ENCODE results near the gene HOXA1.

The HOXA1 gene

DNA sequence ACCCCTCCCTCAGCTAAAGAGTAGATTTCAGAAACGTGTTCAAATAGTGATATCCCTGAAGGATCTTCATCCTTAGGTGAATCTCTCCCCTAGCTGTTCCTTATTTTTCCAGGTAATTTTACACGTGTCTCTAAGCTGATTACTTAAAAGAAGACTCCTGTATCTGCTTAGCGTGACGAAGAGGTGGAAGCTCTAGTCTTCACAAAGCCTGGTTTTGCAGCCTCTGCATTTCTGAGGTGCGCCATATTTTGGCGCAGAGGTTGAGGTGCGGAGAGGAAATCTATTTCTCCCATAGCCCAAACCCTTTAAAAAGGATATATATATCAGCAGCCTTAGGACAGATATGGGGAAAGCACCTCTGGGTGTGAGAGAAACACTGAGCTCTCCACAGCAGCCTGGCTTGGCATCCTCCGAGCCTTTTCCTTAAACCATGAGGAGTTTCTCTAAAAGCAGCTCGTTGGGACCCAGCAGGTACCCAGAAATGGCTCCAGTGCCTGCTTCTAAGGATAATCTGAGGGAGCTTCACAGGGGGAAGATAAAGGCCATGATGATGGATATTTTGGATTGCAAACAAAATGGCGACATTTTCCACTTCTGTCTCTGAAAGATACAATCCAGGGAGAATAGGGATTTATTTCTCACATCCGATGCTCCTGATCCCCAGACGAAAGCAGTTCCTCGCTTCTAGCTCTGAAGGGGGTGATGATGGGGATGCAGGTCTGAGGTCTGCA lies 9.7 kb upstream of the HOXA1 start:
- DNase-seq (ENCODE audit: low read depth): no peak

DNA sequence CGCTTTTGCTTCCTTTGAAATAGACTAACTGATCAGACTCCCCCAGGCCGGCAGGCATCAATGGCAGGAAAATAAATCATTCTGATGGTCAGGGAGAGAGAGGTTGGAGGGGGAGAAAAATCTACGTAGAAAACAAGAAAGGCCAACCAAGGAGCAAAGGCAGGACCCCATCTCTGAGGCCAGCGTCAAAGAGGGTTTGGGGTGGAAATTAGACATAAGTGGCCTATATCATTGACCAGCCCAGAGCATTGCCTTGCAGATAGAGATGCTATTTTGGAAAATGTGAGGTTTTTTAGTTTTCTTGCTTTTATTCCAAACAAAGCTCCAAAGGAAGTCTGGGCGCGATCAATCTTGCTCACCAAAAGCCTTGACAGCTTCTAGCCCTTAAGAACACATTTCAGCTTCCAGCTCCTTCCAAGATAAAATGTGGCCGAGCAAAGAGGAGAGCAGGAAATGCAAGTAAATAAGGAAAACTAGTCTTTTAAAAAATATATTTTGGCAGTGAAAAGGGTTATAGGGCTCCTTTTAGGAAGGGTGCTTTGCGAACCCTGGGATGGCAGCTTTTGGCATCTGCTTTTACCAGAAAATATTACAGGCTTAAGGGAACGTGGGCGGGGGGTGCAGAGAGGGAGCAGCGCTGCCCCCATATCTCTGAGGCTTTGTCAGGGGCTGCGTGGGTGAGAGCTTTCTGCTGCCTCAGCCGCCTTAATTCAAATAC lies 8.7 kb upstream of the HOXA1 start:
- DNase-seq (ENCODE audit: low read depth): no peak

DNA sequence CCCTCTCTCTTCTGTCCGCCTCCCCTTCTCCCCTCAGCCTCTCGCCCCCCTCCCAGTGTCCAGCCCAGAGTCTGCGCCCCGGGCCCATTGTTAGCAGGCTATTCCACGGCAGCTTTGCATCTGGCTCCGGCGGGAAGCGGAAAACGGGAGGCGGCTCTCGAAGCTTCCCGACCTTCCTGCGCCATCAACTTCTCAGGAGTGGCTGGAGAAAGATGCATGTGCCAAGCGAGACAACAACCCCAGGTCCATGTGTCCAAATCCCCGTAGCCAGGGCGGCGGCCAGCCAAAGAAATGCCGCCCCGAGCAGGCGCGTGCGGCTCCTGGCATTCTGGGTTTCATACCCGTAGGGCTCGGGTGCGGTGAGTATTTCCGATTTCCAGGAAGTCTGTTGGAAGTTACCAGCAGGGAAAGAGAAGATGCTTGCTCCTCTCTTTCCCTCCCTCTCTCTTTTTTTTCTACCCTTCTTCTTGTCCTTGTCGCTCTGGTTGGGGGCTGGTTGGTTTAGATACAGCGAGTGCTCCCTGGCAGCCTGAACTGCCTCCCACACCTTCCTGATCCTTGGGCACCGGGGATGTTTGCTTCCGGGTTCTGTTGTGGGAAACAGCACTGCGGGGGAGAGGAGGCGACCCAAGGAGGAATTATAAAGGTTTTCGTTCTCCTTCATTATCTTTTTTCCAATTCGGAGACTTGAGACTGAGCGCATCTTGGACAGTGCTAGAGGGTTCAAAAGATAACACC lies 7.9 kb upstream of the HOXA1 start:
- DNase-seq (ENCODE audit: low read depth): no peak

DNA sequence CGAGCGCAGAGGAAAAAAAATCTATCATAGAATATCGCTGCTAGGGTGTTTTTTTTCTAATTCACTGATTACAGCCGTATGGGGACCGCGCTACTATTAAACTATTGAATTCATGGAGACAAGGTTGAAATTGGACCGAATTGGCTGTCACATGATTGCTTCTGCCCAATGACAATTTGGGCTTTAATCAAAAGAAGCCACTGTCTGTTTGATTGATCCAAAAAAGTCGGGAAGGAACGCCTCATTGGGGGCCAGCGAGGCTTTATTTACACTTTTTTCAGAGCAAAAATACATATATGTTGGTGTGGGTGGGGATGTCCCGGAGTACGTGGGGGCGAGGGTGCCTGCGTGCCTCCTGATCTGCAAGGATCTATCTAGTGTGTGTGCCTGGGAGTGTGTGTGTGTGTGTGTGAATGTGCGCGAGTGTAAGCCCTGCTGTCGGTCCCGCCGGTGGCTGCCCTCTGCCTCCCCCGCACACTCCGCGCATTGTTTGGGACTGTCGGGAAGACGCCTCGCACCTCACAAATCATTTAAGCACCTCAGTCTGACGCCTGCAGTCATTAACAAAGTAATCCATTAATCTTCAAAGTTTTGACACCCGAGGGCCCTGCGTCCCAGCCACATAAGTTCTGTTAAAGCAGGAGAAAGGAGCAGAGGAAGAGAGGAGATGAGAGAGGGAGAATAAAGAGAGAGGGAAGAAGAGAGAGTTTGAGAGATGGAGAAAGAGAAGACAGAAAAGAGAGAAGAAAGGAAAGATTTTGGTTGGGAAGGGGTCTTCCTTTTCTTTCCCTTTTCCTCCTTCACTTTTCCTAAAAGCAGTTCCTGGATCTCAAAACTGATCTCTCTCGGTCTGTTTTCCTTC lies 7.0 kb upstream of the HOXA1 start, which contains the start of gene HOXA2:
HOXA2 (minus strand) TSS at position 103 of the 862 bp plus-strand sequence. CDS start 183 bp downstream, outside the sequence.
- no peak for DNase-seq (ENCODE audit: low read depth)

DNA sequence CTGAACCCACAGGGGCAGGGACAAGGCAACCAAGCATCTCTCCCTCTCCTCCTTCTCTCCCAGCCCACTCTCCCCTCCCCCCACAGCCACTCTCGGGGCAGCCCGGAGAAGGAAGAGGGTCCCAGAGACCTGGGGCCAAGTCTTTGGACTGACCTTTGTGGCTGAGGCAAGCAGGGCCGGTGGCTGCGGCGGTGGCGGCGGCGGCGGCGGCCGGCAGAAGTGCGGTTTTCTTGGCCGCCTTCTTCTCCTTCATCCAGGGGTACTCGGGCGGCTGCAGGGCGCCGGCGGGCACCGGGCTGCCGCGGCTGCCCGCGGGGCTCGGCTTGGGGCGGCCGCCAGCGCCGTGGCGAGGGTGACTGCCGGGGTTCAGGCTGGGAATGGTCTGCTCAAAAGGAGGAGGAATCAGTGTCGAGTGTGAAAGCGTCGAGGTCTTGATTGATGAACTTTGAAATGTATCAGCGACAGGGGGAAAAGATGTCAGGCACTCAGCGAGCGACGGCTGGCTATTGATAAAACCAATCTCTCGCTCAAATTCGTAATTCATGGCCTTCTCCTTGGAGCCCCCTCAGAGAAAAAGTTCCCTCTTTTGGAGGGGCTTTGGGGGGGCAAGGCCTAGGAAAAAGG lies 6.3 kb upstream of the HOXA1 start:
- DNase-seq (ENCODE audit: low read depth): no peak

DNA sequence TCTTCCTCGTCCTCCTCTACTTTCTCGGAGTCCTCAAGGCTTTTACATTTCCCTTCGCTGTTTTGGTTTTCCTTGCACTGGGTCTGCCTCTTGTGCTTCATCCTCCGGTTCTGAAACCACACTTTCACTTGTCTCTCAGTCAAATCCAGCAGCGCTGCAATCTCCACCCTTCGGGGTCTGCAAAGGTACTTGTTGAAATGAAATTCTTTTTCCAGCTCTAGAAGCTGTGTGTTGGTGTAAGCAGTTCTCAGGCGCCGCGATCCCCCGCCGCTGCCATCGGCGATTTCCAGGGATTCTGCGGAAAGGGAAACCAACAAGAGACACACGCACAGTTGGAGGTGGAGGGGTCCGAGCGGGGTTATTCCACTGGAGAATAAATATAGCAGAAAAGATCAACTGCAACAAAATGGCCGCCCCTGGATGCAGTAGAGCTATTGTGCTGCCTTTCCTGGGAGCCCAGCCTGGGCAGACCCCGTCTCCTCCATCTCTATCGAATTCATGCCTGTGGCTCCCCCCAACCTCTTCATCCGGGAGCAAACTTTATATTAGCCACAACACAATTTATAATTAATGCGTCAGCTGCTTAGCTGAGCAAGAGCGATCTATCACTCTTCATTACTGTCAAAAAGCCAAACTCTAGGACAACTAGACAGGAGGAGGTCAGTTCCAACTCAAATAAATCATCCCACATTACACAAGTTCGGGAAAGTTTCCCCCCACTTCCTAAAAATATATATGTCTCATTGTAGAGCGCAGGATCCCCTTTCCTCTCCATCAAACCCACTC lies 5.6 kb upstream of the HOXA1 start:
- no peak for DNase-seq (ENCODE audit: low read depth)

DNA sequence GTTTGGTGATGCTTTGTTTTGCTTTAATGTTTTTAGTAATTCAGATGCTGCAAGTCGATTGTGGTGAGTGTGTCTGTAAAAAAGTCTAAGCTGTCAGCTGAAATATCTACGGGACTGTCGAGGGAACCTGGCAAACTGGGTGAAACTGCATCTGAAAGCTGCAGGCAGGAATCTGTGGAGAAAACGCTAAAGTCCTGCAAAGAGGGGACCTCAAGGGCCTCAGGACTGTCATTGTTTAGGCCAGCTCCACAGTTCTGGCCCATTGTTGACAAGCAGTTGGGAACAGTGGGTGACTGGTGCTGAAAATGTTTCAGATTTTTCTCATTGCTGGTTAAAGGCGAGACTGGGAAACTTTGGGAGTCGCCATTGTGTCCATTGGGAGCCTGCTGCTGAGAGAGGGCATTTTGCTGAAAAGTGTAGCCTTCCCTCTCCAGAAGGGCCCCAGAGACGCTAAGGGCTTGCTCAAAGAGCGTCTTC lies 4.9 kb upstream of the HOXA1 start:
- no peak for DNase-seq (ENCODE audit: low read depth)

DNA sequence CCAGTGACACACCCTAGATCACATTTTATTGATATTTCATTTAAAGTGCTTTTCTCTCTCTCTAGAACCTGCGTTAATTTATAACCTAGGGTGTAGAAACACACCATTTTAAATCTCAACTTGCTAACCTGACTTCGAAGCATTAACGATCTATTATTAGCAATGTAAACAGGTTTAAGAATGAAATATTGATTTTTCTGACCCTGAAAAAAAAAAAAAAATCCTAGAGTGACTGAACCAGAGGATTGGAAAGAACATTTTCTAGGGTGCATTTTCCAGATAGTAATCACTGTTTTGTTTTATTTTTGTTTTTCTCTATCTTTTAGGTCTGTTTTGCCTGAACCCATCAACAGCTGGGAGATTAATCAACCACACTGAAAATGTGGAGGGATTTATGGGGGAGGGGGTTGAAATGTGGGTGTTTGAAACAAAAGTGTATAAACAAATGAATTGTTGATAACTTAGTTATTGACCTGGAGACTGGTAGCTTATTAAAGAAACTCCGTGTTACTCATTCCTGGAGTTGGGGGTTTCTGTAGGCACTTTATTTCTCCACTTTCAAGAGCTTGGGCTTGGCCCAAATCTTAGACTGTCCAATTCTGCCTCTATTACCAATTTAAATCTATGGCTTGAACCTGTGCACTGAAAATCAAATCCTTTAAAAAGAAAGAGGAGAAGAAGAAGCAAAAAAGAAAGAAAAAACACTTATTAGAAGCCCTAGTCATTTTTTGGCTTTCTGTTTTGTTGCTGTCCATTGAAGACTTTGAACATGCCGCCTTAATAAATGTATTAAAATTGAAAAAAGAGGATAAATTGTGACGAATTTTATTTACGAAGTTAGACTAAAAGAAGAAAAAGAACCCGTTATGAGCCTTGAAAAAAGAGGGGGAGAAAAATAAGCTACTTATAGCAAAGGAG lies 3.9 kb upstream of the HOXA1 start:
- DNase-seq (ENCODE audit: low read depth): no peak

DNA sequence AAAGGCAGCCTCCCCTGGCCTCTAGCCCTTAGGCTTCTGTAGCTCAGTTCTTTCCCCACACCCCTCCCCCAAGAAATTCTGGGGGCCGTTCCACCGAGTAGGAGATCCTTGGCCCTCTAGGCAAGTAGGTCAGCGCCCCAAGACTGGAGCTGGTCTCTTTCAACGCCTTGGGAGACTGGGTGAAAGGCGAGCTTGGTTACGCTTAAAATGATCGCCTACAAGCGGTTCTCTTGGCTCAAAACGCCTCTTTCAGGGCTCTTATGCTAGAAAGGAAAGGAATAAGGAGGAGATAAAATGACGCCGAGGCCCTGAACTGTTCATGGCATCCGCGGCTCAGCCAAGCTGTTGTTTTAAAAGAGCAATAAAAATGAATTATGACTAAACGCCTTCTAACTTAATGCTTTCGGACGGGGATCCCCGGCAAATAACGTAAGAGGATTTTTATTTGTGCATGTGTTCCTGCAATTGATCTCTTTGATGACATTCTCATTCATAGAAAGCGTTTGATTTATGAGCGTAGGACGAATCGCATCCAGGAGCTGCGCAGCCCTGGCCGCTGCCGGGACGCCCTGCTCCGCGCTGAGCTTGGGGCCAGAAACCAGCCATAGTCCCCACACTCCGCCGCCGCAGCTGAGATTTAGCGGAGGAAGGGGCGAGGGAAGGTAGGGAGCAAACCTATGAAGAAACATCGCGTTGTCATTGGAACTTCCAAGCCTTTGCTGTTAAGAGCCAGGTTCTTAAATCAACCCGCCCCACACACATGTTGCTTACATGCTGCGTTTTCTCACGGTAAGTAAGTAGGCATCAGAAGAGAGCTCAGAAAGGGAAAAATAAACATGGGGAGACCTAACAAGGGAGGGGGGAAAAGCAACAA lies 3.0 kb upstream of the HOXA1 start:
- no peak for DNase-seq (ENCODE audit: low read depth)

DNA sequence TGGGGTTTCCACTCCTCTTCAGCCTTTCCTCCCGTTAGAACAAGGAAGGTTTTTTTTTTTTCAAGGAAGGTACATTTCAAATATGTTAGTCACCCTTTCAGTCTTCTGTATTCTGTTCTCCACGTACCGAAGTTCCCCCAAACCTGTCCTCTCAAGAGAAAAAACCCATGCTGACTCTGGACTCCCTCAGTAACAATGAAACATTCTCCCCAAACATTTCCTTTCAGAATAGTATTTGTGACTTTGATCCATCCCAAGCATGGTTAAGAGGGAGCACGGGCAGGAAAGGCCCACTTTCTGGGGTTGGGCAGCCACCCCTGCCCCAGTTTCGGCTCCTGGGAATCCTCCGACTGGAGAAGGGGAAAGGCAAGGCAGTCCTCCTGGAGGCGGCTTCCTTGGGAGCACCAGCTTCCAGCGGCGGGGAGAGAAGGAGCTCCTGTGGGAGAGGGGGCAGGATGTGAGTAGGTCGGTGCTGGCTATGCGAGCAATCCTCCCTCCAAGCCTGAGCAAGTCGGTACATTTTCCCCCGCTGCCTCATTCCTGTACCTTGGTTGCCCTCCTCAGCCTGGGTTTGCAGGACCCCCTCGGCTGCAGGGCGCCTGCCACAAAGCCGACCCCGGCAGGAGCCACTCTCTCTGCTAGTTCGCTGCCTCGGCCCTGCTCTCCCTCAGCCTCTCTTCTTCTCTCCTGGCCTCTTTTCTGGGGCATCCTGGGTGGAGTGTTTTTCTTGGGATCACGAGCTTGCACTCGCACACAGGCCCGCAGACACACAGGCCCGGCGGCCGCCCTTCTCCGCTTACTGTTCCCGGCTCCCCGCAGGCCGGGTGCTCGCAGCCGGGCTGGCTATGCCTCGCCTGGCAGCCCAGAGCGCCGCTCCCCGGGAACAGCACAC lies 2.1 kb upstream of the HOXA1 start:
- DNase-seq (ENCODE audit: low read depth): no peak

DNA sequence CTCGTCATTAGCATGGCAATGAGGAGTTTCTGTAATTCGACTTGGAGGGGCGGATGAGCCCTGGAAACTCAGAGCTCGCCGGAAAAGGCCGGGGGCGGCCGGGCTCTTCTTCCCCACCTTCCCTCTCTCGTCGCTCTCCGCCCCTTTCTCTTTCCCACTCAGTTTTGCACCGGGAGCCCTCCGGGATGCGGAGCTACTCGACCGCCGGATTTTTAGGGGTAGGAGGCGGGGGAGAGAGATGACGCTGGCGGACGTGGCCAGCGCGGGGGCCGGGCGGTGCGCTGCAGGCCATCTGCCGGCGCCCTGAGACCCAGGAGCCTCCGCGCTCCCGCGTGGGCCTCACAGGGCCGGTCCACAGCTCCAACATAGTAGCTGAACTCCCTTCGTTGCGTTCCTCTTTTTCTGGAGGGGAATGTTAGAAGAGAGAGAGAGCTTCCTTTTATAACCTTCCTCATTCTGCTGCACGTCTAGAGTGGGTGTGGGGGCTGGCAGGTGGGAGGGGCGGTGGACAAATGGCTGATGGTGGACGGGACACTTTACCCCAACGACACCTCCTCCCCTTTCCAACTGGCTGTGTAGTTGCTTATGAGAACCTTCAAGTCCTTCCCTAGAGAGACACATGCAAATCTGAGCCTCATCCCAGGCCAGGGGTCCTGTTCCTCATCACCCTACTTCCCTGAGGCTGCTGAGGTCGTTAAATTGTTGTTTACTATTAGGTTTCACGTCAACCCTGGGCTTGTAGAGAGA lies 1.1 kb upstream of the HOXA1 start:
- no peak for DNase-seq (ENCODE audit: low read depth)

DNA sequence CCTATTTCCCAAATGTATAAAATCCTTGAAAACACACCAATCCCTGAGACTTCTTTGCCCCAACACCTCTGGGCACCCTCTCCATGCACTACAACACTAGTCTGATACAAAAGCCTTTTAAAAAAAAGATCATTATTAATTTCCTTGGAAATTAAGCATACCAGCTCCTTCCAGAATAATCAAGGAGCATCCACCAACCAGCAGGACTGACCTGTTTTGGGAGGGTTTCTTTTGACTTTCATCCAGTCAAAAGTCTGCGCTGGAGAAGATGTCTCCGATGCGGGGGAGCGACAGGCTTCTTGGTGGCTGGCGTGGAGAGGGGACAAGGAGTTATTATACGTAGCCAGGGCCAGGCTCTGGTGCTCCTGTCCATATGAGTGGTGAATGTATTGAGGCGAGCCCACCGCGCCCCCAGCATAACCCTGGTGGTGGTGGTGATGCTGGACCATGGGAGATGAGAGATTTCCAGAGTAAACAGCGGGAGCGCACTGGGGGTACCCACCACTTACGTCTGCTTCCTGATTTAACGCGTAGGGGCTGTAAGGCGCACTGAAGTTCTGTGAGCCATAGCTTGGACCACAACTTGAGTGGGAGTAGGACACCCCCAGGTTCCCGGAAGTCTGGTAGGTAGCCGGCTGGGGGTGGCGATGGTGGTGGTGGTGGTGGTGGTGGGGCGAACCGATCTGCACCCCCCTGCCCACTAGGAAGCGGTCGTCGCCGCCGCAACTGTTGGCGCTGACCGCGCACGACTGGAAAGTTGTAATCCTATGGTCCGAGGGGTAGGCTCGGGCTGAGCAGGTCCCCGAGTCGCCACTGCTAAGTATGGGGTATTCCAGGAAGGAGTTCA lies 527 bp downstream of the HOXA1 start:
- DNase-seq (ENCODE audit: low read depth): no peak

DNA sequence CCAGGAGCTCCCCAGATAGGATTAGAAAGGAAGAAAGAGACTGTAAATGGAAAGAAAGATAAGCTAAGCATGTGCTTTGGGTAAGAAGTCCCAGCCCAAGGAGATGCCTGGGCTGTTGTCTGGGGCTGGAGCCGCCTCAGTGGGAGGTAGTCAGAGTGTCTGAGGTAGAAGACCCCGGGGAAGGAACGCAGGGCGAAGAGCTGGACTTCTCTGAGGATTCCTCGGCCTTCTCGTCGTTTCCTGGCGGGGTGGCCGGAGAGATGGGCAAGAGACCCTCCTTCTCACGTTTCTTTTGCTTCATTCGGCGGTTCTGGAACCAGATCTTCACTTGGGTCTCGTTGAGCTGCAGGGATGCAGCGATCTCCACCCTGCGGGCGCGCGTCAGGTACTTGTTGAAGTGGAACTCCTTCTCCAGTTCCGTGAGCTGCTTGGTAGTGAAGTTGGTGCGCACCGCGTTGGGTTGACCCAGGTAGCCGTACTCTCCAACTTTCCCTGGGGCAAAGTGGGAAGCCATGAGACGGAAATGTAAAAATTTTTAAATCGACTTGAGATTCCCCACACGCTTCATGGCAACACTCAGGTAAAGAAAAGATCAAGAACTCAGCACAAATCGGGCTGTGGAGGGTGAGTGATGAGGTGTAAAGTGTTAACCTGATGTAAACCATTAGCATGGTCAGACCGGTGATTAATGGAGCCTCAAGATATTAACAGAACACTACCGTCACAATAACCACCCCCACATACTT lies 1.3 kb downstream of the HOXA1 start:
- DNase-seq (ENCODE audit: low read depth): no peak

DNA sequence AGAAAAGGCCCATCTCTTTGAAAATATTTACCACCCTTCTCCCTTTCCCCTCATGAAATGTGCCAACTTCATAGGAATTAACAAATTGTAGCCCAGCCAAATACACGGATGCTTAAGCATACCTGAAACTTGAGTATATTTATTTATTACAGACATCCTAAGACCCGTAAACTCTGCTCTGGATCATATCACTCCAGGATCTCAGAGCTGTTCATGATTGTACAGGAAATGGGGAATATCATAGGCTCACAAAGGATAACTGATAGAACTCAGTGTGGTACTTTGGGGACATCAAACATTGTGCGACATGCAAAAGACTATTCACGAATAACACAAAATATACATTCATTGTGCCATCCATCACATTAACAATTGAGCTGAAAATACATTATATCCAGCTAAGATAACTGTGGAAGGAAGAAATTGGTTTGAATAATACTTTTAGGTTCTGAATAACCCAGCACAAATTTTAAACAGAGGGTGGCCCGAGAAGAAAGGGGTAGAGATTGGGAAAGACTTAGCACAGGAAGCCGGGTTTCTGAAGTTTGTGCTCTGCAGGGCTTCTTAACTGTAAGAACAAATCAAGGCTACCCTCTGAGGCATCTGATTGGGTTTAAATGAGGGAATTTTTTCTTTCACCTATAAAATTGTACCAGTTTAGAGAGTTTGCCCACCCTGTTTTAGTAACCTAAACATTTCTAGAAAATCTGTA lies 2.5 kb downstream of the HOXA1 start:
- DNase-seq (ENCODE audit: low read depth): no peak

DNA sequence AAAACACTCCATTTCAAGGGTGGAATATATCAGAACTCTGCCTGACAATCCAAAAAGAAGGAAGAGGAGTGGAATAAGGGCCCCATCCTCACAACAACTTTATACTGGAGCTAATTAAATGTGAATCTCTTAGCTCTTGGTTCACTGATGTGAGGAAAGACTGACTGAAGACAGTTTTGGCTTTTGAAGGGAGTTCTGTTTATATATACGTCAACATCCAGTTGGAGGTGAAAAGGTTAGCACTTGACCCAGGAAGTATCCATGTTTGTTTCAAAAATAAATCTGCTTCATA lies 3.0 kb downstream of the HOXA1 start:
- DNase-seq (ENCODE audit: low read depth): no peak

Data from T-helper 22 cell (primary cell).